Thyroid gland (tissue), 4 donors: ENCODE results near the gene EN2.

ENCODE experiments used
- POLR2A ChIP-seq, 2 donors: fragments of 450-650 bp; IDR thresholded peaks; one replicate each; pipeline ENCODE4 v1.6.1; 2017; ENCODE audit warnings: antibody characterized with exemption in 2 of 2, mild to moderate bottlenecking in 2 of 2, moderate library complexity in 1 of 2
- TF ChIP-seq, protein P1 (sequence below), 6 experiments: fragments of 200-600 bp in 3 of 6; fragments of 450-650 bp in 3 of 6; sonication (generic) in 3 of 6; IDR thresholded peaks; one replicate each; pipeline ENCODE4 v1.5.1; 2016 to 2019; ENCODE audit warnings: antibody characterized with exemption in 6 of 6, mild to moderate bottlenecking in 2 of 6, inconsistent platforms in 1 of 6, moderate library complexity in 1 of 6

DNA sequence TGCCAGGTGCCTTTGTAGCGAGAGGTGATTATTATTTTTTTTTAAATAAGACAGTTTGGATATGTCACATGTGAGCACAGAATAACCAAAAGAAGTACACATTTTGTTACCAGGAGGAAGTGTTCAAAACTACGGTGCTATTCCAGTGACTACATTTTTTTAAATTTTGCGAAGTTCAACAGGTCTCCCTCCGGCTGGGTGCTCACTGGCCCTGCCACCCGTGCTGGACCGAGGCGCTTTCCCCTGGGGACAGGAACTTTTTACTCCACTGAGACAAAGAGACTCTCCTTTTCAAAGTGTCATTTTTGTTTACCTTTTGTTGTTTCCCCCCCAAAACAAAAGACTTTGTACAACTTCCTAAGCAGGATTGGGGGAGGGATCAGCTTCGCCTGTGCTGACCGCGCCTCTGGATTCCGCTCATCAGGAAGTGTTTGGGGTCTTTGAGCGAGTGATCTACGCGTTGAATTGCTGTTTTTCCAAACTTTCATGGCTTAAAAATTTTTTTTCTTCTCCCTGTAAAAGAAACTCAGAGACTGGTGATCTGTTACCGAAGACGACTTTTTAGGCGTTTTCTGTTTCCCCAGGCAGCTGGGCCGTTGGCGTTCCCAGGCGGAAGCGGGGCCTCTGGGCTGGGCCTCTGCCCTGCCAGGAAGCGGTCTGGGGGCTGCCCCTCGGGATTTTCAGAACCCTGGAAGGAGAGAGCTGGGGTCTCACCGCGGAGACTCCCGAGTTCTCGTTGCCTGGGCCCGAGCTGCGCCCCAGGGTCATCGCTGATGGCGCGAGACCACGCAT, 7.2 kb downstream of the EN2 start:
- TF ChIP-seq, protein P1, sequence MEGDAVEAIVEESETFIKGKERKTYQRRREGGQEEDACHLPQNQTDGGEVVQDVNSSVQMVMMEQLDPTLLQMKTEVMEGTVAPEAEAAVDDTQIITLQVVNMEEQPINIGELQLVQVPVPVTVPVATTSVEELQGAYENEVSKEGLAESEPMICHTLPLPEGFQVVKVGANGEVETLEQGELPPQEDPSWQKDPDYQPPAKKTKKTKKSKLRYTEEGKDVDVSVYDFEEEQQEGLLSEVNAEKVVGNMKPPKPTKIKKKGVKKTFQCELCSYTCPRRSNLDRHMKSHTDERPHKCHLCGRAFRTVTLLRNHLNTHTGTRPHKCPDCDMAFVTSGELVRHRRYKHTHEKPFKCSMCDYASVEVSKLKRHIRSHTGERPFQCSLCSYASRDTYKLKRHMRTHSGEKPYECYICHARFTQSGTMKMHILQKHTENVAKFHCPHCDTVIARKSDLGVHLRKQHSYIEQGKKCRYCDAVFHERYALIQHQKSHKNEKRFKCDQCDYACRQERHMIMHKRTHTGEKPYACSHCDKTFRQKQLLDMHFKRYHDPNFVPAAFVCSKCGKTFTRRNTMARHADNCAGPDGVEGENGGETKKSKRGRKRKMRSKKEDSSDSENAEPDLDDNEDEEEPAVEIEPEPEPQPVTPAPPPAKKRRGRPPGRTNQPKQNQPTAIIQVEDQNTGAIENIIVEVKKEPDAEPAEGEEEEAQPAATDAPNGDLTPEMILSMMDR (IDR thresholded peaks at IDR 0.05), result no peak
- TF ChIP-seq POLR2A (IDR thresholded peaks at IDR 0.05), result no peak
